PC-3 (cell line): ENCODE measurements around the gene ARRDC3. TPM values are rescaled to one million over a fixed set of nuclear protein-coding genes. Genes with fewer than 3 reads are reported as not detected.
"Not testable (repeated sequence)": the region's sequence is repeated elsewhere in the genome, so short reads cannot be mapped to it uniquely, and the experiment has no call there.

ENCODE experiments used
- ATAC-seq: fragments of 200-7000 bp; cut with Tn5 transposase; 2 replicates; pipeline ENCODE4 v1.9.1; 2020; ENCODE audit warnings: mild to moderate bottlenecking, moderate library complexity
- BruUV-seq: library from RNA; stranded (reverse); fragments of 400-500 nt; replicated peaks from 2 replicates; lab custom pipeline; 2021; lab: Mats Ljungman, UMichigan
- CTCF ChIA-PET: fragments of 300-600 bp; sonication (Branson Sonifier 250); formaldehyde crosslinking; loops from one replicate; lab custom pipeline; 2022; ENCODE audit warnings: antibody characterized with exemption; lab: Charles Lee
- POLR2A ChIA-PET: fragments of 300-600 bp; sonication (Branson Sonifier 250); formaldehyde crosslinking; loops from one replicate; lab custom pipeline; 2022; ENCODE audit warnings: antibody characterized with exemption; ENCODE audit not compliant: unreplicated experiment; lab: Charles Lee
- DNase-seq: peaks from one replicate; pipeline ENCODE4 v3.0.0-alpha.2; 2015
- H2AFZ ChIP-seq: fragments of 300-600 bp; sonication (generic); 2 replicates; pipeline ENCODE4 v1.6.0; 2016; ENCODE audit warnings: antibody characterized with exemption, low read length
- H3F3A ChIP-seq: fragments of 300-600 bp; sonication (generic); one replicate; pipeline ENCODE4 v1.6.0; 2017; ENCODE audit warnings: antibody characterized with exemption, low read length, control low read depth, mild to moderate bottlenecking; ENCODE audit not compliant: unreplicated experiment
- H3K27ac ChIP-seq: fragments of 300-600 bp; sonication (generic); 2 replicates; pipeline ENCODE4 v1.5.1; 2016; ENCODE audit warnings: mild to moderate bottlenecking, low read length
- H3K27me3 ChIP-seq: fragments of 300-600 bp; sonication (generic); 2 replicates; pipeline ENCODE4 v1.6.1; 2016; ENCODE audit warnings: low read length, mixed read lengths
- H3K36me3 ChIP-seq: fragments of 300-600 bp; sonication (generic); 2 replicates; pipeline ENCODE4 v1.6.1; 2016; ENCODE audit warnings: low read depth, mixed run types, low read length, mixed read lengths
- H3K4me1 ChIP-seq: fragments of 300-600 bp; sonication (generic); 2 replicates; pipeline ENCODE4 v1.5.1; 2016; ENCODE audit warnings: low read length; ENCODE audit not compliant: insufficient read depth
- H3K4me2 ChIP-seq: fragments of 300-600 bp; sonication (generic); 2 replicates; pipeline ENCODE4 v1.6.0; 2016; ENCODE audit warnings: low read length
- H3K4me3 ChIP-seq: fragments of 300-600 bp; sonication (generic); 2 replicates; pipeline ENCODE4 v1.5.1; 2016; ENCODE audit warnings: mild to moderate bottlenecking, low read length, mixed read lengths
- H3K79me2 ChIP-seq: fragments of 300-600 bp; sonication (generic); 2 replicates; pipeline ENCODE4 v1.6.1; 2017; ENCODE audit warnings: low read length, mixed read lengths
- H3K9ac ChIP-seq: fragments of 300-600 bp; sonication (generic); 2 replicates; pipeline ENCODE4 v1.6.0; 2016; ENCODE audit warnings: mild to moderate bottlenecking, low read length
- H3K9me2 ChIP-seq: fragments of 300-600 bp; sonication (generic); replicated peaks from 2 replicates; pipeline ENCODE4 v1.6.1; 2016; ENCODE audit warnings: mixed run types, low read length, mixed read lengths
- H3K9me3 ChIP-seq: fragments of 300-600 bp; sonication (generic); 2 replicates; pipeline ENCODE4 v1.6.1; 2016; ENCODE audit warnings: low read length, mixed read lengths
- H4K20me1 ChIP-seq: fragments of 300-600 bp; sonication (generic); 2 replicates; pipeline ENCODE4 v1.6.1; 2016; ENCODE audit warnings: low read length, mixed read lengths
- EZH2 ChIP-seq: fragments of 300-600 bp; sonication (generic); IDR thresholded peaks from one replicate; pipeline ENCODE4 v1.6.1; 2017; ENCODE audit warnings: antibody characterized with exemption, mild to moderate bottlenecking, low read length; ENCODE audit not compliant: unreplicated experiment
- EZH2phosphoT487 ChIP-seq: fragments of 300-600 bp; sonication (generic); IDR thresholded peaks from 2 replicates; pipeline ENCODE4 v1.6.1; 2018; ENCODE audit warnings: mild to moderate bottlenecking, antibody characterized with exemption, low read length, borderline replicate concordance
- intact Hi-C: fragments of 100-400 bp; cut with micrococcal nuclease; formaldehyde crosslinking; loops from 2 replicates; pipeline ENCODE4 v1.9.0; 2023
- total RNA-seq: library from RNA; depleted of rRNA; stranded (reverse); fragments of >200 nt; gene quantifications from 2 replicates; pipeline ENCODE4 v1.2.3, GENCODE V29; 2014
- TF ChIP-seq, protein P1 (sequence below): fragments of 300-600 bp; sonication (generic); conservative IDR thresholded peaks from 2 replicates; pipeline ENCODE4 v1.5.1; 2017; ENCODE audit warnings: antibody characterized with exemption, low read depth, mild to moderate bottlenecking, low read length

Gene ARRDC3
- total RNA-seq, 1 experiment from 2014 or later = 39.5 TPM

DNA sequence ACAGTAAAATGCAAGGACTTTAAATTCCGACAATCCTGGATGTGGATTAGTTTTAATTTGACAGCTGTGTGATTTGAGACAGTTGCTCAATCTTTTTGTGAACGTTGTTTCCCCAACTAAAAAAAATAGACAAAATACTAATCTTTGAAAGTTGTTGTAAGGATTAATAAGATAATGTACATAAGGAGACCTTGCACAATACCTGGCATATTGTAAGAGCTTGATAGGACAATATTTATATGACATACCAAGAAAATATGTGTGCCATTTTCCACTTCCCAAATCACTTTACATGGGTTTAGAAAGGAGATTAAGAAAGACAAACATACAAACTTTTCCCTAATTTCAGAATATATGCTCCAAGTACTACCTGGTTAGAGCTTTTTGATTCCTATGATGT is 25.3 kb downstream of the ARRDC3 start:
- Histone ChIP-seq H3K36me3 (no peaks in the 10 kb centered on the region), H3K4me3 (no peak overlapping the region), H3K9ac (no peak overlapping the region), H3F3A (no peaks in the 10 kb centered on the region), H4K20me1 (no peaks in the 10 kb centered on the region), H3K9me3 (no peaks in the 10 kb centered on the region), H3K4me2 (no peak overlapping the region), H3K9me2 (no peaks in the 10 kb centered on the region), H3K27me3 (no peaks in the 10 kb centered on the region), H3K79me2 (no peaks in the 10 kb centered on the region), H3K27ac (no peak overlapping the region), H2AFZ (no peak overlapping the region), H3K4me1 (no peaks in the 10 kb centered on the region)
- DNase-seq (no peak), ATAC-seq (no peak)
- CTCF ChIA-PET = no interaction called here
- POLR2A ChIA-PET = no interaction called here
- TF ChIP-seq EZH2 (no peak), EZH2phosphoT487 (no peak)
- TF ChIP-seq, protein P1, sequence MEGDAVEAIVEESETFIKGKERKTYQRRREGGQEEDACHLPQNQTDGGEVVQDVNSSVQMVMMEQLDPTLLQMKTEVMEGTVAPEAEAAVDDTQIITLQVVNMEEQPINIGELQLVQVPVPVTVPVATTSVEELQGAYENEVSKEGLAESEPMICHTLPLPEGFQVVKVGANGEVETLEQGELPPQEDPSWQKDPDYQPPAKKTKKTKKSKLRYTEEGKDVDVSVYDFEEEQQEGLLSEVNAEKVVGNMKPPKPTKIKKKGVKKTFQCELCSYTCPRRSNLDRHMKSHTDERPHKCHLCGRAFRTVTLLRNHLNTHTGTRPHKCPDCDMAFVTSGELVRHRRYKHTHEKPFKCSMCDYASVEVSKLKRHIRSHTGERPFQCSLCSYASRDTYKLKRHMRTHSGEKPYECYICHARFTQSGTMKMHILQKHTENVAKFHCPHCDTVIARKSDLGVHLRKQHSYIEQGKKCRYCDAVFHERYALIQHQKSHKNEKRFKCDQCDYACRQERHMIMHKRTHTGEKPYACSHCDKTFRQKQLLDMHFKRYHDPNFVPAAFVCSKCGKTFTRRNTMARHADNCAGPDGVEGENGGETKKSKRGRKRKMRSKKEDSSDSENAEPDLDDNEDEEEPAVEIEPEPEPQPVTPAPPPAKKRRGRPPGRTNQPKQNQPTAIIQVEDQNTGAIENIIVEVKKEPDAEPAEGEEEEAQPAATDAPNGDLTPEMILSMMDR = no peak
- intact Hi-C loops = no loop called here
- BruUV-seq = no TSS peak

DNA sequence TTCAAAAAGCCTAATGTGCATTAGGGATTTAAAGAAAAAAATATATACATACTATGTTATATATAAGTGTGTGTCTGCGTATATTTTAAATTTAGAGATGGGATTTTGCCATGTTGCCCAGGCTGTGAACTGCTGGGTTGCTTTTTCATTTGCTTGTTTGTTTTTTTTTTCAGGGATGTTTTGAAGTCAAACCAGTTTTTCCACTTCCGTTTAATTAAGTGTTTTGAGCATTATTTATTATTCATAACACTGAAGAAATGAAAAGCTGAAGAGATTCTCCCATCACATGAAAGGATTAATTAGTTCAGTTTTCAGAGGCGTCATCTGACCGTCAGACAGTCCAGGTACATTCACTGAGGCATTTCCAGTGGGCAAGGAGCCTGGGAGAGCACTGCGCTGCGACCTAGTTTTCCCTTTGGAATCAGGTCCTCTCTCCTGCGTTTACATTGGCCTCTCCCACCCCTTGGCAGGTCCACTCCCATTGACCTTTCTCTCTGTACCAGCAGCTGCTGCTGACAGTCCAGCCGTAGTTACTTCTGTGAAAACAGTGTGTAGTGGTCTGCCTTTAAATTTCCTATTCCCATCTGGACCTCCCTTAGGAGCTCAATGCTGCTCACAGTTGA is 26.0 kb downstream of the ARRDC3 start:
- Histone ChIP-seq H3K9me2 (no peaks in the 10 kb centered on the region), H3K4me1 (no peaks in the 10 kb centered on the region), H3K9me3 (no peaks in the 10 kb centered on the region), H3K27ac (no peak overlapping the region), H3K36me3 (no peaks in the 10 kb centered on the region), H3K4me2 (no peak overlapping the region), H4K20me1 (no peaks in the 10 kb centered on the region), H3K4me3 (no peak overlapping the region), H2AFZ (no peak overlapping the region), H3K9ac (no peak overlapping the region), H3F3A (no peaks in the 10 kb centered on the region), H3K27me3 (no peaks in the 10 kb centered on the region), H3K79me2 (no peaks in the 10 kb centered on the region)
- no peak for DNase-seq
- ChIA-PET CTCF (no interaction called here), POLR2A (interaction anchor here (0.6 kb wide), 1 partner anchor 37 kb away, joined by 12 read pairs; no protein-coding TSS in a partner anchor)
- BruUV-seq = no TSS peak
- ATAC-seq = no peak
- TF ChIP-seq EZH2phosphoT487 (no peak), EZH2 (no peak)
- intact Hi-C loops = no loop called here

DNA sequence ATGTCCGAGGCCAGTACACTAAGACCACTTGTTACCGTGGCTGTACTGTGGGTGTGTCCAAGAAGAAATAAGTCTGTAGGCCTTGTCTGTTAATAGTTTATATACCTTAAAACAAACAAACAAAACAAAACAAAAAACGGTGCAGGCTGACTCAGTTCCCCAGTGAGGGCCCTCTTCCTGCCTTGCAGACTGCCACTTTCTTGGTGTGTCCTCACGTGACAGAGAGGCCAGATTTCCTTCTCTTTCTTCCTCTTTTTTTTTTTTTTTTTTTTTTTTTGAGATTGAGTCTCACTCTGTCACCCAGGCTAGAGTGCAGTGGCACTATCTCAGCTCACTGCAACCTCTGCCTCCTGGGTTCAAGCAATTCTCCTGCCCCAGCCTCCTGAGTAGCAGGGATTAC is 28.2 kb downstream of the ARRDC3 start:
- H3K4me1 ChIP-seq, CTCF ChIA-PET, POLR2A ChIA-PET, H3K9ac ChIP-seq, H3K4me3 ChIP-seq, H2AFZ ChIP-seq, ATAC-seq, H3K79me2 ChIP-seq, intact Hi-C loops, H4K20me1 ChIP-seq, H3K9me3 ChIP-seq, H3F3A ChIP-seq, H3K27ac ChIP-seq, H3K27me3 ChIP-seq, H3K36me3 ChIP-seq, DNase-seq, H3K4me2 ChIP-seq, BruUV-seq, H3K9me2 ChIP-seq: not testable (repeated sequence)
